ENCODE data around the gene KRT79.

Gene KRT79

DNA sequence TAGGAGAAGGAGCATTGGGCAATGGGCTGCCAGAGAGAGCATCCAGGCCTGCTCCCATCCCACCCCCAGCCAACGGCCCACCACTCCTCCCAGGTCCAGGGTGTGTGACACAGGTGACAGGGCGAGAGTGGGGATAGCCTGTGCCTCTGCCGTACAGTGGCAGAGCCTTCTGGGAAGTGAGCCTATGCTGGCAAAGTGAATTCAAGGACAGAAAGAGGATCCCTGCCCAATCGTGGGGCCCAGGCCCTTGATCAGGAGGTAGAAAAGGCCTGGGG lies 553 bp upstream of the KRT79 start:
- DNase-seq = no peak

DNA sequence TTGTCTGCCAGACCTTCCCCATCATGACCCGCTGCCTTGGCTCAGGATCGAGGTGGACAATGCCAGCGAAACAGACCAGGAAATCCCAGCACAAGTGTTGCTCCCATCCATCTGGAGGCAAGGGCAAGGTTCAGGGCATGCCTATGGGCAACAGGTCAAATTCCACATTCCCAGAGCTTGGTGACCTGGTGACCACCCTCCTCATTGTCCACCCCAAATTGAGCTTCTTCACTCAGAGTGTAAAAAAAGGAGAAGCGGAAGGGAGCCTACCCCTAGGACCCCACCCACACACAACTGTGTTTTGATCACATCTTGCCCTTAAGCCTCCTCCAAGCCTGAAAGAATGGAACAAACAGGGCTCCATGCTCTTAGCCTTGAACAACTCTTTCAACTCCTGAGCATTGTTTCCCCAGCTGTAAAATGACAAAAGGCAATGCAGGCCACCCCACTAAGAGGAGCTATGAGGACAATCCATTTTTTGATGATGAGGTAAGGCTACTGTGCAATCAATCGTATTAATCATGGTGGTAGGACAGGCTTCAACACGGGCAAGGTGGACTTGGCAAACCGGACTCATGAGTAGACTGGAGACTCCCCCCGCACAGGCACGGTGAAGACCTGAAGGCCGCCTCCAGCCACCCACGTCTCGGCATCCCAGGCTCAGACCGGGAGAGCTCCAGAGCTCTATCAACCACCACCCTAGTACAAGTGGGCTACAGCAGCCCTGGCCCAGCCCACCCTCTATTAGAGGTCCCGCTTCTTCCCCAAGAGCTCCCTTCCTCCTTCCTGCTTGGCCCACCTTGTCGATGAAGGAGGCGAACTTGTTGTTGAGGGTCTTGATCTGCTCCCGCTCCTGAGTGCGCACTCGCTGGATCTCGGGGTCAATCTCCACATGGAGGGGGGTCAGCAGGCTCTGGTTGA lies 866 bp downstream of the KRT79 start:
- DNase-seq = no peak

DNA sequence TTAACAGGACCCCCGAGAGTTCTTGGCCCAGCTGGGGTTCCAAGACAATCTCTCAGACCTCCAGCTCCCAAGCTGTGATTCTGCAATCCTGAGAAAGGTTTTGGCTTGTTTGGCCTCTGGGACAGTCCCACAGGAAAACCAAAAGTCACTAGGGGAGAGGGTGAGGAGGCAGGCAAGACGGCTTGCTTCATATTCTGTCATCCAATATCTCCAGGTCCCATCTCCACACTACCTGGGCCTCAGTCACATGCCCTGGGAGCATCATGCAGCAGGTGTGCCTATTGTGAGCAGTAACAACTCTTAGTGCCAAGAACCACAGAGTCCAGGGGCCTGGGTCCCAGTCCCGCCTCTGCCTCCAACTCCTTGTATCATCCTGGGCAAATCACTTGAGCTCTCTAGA lies 1.7 kb downstream of the KRT79 start:
- DNase-seq = no peak

DNA sequence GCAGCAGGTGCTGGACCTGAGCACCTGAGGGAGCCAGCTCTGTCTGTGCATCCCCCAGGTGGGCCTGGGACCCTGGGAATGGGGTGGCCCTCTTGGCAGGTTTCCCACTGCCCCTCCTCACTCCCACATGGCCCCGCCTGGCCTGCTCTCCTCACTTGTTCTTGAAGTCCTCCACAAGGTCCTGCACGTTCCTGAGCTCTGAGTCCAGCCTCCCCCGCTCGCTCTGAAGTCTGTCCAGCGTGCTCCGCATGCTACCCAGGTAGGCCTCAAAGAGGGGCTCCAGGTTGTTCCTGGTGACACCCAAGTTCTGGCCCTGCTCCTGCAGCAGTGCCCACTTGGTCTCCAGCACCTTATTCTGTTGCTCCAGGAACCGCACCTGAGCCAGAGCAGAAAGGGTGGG lies 2.9 kb downstream of the KRT79 start:
- DNase-seq = no peak

DNA sequence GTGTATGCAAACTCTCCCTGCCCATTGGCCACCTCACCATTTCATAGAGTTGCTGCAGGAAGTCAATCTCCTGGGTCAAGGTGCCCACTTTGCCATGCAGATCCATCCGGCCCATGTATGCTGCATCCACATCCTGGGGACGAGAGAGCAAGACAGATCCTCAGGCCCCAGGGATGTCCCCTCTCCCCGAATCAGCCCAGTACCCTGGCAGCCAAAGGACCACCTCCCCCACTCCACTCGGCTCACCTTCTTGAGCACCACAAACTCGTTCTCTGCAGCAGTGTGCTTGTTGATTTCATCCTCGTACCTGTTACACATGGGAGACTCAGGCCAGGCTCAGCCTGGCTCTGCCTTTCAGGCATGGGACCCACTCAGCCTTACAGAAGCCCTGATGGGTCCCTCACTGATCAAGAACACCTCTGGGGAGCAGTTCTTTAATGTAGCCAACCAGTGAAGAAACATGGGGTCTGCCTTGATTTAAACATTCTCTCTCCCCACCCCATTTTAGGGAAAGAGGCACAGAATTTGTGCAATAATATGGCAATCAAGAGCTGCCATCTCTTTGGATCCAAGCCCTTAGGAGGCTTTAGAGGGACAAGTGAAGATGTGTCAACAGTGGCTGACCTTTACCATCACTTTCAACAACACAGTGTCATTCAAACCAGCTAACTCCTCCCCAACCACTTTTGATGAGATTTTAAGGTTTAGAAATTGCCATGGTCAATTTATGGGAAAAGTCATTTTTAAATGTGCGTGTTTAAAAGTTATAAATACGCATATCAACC lies 3.9 kb downstream of the KRT79 start:
- DNase-seq = no peak

DNA sequence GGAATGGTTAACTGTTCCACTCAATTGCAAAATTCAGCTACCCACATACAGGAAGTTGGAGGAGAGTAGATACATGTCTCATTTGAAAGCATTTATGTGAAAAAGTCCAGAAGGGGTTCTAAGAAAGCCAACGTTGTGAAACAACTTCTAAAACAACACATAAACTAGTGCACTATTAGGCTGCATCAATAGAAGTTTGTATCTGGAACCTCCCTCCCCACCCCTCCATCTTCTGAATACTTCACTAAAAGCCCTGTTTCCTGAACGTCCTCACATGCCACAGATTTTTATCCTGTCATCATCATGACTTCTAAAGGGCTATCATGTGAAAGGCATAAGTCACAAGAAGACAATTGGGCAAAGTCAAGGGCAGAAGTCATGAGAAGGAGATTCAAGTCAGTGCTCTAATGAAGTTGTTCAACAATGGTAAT lies 5.5 kb downstream of the KRT79 start:
- no peak for DNase-seq

DNA sequence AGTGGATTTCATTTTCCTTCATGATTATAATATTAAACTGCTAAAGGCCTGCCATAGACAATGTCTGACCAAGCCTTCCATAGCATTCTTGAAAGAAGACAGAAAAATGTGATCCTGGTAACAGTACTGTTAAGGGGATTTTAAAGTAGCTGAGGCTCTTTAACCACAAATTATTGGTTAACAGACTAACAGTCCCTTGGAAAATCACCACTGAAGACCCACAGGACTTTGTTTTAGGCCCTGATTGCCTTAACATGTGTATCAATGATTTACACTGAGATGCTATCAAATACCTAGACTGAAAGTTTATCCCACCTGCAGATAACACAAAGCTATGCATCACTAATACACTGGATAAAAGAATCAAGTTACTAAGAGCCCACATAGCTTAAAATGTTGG lies 6.0 kb downstream of the KRT79 start:
- DNase-seq = no peak

DNA sequence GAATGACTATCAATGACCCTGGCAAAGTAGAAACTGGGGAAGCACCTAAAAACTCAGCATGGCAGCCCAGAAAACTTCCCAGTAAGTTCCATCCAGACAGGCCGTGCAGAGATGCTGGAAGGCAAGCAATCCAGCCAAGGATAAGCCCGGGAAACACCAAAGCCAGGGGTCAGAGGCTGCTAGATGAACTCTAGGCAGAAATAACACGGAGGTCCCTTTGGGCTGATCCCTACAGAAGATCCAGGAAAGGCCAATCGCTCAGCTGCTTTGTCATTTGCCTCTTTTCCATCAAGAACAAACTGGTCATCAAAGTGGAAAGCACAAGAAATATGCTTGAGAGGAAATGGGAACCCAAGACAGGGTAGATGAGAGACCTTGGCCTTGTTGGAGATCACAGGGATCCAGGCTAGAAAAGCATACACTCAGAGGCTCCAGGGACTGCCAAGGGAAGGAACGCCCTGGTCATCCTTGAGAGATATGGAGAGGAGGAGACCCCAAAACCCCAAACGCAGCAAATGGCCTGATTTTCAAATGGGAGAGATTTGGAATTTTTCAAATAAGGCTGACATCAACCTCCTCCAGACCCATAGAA lies 6.5 kb downstream of the KRT79 start:
- no peak for DNase-seq

DNA sequence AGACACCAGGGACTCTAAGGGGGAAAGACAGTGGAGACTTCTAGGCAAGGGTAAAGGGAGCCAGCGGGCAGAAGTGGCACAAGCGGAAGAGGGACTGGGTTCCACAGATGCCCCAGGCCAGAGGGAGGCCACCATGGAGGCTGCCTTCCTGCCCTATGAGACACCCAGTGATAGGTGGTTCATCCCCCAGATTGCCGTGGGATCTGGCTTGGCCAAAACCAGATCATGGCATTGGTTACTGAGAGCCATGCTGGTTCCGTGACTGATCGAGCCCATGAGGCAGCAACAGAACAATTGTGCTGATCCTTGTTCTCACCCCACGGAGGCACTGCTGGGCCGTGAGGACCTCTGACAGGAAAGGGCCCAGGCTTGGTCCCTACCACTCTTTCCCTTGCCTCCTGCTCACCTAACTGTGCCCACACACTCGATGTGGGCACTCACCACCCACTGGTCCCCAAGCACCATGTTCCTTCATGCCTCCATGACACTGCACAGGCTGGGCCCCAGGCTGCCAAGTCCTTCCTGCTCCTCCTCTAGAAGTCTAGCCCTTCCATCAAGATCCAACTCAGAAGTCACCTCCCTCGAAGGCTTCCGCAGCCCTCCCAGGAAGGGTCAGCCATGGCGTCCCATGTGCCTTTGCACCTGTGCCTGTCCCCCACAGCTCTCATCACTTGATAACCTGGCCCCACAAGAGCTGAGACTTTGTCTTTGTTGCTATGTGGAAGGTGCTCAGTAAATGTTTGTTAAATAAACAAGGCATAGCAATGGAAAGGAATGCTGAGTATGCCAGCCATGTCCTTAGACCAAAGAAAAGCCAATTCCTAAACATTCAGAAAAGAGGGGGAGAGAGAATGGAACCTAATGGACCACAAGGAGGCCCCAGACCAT lies 7.3 kb downstream of the KRT79 start:
- DNase-seq = no peak

DNA sequence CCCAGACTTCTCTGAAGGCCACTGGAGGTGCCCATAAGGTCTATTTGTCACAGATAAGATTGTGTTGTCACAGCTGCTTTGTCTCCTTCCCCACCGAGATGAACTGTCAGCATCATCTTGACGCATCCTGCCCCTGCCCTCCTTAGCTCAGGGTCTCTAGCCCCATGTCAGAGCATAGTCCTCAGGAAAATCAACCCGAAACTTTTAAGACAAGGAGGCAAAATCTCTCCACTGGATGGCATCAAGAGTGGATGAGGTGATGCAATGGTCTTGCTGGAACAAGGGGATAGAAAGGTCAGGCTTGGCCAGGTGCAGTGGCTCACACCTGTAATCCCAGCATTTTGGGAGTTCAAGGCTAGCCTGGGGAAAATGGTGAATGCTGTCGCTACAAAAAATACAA lies 8.2 kb downstream of the KRT79 start:
- no peak for DNase-seq

DNA sequence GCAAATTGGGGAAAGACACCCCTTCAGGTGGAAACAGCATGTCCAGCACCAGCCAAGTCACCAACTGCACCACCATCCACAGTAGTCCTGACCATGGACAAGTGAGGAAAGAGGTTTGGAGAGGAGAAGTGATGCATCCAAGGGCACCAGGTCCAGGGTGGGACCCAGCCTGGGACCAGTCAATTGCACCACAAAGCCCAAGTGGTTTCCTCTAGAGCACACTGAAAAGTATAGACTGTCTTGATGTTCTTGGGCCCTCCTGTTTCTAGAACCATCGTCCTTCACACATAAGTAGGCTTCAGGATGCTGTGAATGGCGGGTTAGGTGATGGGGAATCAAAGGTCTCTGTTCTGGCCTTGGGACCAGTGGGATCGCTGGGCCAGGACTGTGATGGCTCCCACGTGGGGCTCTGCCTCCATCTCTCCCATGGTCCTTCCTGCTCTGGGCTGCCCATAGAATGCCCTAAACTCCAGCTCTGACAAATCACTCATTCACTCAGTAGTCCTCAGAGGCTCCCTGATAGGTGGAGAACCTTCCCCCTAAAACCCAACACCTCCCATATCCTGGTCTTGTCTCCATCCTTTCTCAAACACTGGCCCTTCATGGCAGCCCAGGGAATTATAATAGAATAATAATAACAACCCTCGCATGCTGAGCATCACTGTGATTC lies 9.2 kb downstream of the KRT79 start:
- no peak for DNase-seq

DNA sequence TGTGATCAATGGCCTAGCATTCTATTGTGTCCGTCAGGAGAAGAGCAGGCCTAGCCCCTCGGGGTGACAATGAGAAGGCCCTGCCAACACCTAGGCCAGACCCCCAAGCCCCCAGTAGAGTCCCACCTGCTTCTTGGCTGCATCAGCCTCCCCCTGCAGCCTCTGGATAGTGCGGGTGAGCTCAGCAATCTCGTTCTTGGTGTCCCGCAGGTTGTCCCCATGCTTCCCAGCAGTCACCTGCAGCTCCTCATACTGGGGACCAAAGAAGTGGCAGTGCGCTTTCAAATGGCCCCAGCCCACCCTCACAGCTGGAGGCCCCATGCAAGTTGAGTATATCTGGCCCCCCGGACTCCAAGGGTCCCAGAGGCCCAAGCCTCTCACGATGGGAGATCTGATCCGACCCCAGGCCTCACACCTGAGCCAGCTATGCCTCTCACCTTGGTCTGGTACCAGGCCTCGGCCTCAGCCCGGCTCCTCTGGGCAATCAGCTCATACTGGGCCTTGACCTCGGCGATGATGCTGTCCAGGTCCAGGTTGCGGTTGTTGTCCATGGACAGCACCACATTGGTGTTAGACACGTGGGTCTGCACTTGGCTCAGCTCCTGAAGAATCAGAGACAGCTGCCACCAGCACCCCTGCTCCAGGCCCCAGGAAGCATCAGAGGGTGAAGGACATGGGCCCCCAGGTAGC lies 10.2 kb downstream of the KRT79 start:
- DNase-seq = no peak

DNA sequence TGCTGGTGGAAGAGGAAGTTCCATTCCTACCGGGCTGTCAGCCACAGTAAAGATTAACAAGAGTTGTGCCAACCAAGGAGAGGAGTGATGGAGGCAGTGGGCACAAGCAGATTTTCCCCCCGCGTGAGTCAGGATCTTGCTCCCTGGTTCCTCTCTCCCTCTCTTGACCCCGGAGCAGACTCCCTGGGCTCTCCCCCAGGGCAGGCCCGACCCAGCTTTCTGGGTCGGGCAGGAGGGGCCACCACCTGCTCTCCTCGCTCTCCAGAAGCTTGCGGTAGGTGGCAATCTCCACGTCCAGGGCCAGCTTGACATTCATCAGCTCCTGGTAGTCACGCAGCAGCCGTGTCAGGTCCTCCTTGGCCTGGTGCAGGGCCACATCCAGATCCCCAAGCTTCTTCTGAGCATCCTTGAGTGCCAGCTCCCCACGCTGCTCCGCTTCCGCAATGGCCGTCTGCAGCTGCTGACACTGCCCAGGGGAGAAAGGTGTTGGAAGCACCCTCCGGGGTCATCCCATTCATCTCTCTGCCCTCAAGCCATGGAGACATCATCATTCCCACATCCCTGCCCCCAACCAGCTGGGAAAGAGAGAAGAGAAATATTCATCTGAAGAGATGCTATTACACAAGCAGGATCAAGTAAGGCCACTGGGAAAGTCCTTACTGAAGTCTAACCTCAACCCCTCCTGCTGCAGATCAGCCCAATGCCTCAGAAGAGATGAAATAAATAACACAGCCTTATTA lies 11.2 kb downstream of the KRT79 start:
- DNase-seq = no peak

DNA sequence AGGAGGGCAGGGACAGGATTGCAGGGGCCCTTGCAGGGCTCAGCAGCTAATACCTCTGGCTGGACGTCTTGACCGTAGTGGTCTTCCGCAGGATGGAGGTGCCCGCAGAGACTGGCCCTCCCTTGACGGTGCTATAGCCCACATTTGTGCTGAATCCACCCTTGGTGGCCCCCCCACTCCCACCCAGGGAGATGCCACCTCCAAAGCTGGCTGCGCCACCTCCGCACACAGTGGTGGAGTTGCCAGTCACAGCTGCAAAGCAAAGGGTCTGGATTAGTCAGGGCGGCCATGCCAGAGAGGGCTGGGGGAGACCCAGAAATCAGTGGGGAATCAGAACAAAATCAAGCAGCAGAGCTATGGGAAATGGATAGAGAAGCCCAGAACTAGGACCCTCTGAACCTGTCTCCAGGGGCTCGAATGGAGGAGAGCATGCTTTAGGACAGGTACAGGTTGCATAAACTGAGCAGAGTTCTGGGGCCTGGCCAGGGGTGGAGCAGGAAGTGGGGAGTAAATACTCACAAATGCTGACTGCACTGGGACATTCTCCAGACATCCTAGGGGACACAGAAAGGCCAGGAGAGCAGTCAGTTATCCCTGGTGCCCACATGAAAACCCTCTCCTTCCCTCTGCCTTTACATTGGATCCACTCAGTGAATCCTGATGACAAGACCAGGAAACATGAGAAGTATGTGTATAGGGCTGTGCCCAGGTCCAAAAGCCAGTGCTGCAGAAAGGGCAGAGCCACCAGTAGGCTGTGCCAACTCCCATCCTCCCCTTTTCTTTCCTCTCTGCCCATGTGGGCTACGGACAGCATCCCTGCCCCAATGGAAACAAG lies 12.1 kb downstream of the KRT79 start:
- no peak for DNase-seq

DNA sequence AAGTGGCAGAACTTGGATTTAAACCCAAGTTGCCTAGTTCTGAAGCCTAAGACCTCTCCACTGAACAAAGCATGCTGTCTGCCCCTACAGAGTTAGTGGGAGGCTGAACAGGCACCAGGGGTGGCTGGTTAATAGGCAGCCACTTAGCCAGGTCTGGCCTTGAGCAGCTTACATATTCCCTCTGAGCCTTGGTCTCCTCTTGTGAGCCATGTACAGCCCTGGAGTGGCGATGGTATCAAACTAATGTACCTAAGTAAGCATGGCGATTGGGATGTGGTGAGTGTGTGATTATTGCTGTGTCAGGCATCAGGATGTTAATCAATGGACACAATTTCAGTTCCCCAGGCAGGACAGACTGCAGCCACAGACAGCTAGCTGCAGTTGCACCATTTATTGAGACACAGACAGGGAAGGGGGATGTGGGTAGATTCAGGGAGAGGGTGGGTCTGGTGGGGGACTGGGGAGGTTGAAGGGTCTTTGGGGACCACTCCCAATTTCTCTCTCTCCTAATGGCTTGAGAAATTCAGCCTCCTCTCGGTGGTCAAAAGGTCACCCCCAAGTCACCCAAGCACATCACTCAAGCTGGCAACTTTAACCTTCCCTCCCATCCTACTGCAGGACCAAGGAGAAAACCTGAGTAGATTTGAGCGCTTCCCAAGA lies 12.9 kb downstream of the KRT79 start:
- DNase-seq = no peak

DNA sequence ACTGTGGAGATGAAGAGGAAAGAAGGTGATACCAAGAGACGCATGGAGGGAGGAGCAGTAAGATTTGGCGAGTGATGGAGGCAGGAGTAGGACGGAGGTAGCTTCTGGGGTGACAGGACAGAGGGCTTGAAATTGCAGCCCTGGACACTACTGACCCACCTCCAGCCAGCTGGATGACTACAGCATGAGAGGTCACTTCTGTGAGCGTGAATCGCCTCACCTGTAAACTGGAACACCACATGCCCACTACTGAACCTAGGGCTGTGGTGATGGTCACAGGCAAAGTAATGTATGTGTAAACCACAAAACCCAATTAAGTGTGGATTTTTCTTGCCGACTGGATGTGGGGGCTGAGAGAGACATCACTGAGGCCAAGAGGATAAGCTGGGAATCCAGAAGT lies 13.6 kb downstream of the KRT79 start:
- DNase-seq = no peak

DNA sequence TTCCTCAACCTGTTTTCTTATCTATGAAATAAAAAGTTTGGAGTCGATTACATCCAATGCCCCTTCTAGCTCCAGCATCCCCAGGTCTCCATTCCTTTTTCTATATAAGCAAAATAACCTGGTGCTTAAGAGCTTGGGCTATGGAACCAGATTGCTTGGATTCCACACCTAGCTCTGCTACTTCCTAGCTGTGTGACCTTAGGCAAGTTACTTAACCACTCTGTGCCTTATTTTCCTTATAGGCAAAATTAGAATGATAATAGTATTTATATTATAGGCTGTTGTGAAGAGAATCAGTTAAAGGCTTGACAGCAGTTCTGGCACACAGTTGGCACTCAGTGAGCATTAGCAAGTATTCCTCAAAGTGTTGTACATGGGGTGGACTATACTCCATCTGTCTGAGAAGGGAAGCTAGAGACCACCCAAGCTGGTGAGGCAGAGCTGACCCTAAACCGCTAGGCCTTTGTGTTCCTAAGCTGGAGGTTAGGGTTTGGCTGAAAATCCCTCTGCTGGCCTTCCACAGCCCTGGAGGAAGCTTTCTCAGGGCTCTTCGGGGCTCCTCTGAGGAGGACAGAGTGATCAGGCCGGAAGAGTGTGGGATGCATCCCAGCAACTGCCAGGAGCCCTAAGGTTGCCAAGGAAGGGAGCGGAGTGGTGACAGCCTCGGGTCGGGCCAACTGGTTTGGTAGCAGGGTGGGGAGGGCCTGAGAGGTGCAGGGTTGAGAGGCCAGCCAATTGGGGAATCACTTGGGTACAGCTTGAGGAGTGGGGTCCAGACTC lies 14.2 kb downstream of the KRT79 start:
- no peak for DNase-seq

DNA sequence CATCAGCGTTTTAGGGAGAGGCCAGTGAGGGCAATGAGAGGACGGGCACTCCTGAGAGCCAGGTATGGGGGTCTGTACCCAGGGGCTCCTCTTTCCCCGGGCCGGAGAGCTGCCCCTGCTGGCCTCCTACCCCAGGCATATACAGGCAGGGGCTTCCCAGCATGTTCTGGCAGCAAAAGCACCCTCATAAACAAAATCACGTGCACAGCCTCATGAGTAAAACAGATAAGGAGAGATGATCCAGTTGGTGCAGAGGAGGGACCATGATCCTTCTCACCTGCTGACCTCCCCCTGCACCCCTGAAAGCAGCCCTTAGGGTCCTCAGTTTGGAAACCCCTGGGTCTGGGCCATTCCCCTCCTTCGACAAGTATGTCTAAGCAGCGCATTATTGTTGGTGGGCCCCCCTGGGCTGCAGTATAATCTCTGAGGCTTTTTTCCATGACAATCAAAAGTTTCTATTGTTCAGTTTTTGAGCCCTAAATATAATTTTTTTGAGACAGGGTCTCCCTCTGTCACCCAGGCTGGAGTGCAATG lies 15.2 kb downstream of the KRT79 start:
- no peak for DNase-seq
